Neural progenitor cell (in vitro differentiated cells): Measurements from ENCODE around the gene IKBKE.

Source experiments
- EZH2 ChIP-seq: fragments of 200-600 bp; sonication (generic); IDR thresholded peaks from 2 replicates; pipeline ENCODE4 v1.6.1; 2017; ENCODE audit warnings: antibody characterized with exemption, mild to moderate bottlenecking, moderate library complexity
- EZH2phosphoT487 ChIP-seq: fragments of 200-600 bp; sonication (generic); IDR thresholded peaks from 2 replicates; pipeline ENCODE4 v1.6.1; 2017; ENCODE audit warnings: antibody characterized with exemption
- TF ChIP-seq, protein P1 (sequence below): fragments of 200-600 bp; sonication (generic); IDR thresholded peaks from 2 replicates; pipeline ENCODE4 v1.5.1; 2017; ENCODE audit warnings: antibody characterized with exemption, mild to moderate bottlenecking

DNA sequence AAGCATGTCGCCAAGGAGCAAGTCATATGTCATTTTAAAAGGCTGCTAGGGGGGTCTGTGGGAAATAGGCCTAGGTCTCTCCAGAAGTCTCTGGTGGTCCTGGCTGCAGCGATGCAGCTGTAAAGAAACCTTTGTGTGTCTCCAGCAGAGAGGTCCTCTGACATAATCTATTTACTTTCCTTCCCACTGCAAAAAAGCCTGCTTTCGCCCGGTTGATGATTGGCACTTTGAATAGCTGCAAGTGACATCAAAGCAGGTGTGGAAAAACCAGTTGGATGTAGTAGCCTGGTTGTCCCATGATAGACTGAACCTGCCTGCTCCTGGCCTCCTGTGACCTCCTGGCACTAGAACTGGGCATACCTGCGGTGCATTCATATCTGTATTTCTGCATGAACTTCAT, 50.9 kb downstream of the IKBKE start:
- TF ChIP-seq, protein P1, sequence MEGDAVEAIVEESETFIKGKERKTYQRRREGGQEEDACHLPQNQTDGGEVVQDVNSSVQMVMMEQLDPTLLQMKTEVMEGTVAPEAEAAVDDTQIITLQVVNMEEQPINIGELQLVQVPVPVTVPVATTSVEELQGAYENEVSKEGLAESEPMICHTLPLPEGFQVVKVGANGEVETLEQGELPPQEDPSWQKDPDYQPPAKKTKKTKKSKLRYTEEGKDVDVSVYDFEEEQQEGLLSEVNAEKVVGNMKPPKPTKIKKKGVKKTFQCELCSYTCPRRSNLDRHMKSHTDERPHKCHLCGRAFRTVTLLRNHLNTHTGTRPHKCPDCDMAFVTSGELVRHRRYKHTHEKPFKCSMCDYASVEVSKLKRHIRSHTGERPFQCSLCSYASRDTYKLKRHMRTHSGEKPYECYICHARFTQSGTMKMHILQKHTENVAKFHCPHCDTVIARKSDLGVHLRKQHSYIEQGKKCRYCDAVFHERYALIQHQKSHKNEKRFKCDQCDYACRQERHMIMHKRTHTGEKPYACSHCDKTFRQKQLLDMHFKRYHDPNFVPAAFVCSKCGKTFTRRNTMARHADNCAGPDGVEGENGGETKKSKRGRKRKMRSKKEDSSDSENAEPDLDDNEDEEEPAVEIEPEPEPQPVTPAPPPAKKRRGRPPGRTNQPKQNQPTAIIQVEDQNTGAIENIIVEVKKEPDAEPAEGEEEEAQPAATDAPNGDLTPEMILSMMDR: no peak
- no peak for TF ChIP-seq EZH2
- no peak for TF ChIP-seq EZH2phosphoT487
